ENCODE data around the gene MASP1. TPM values are rescaled to one million over a fixed set of nuclear protein-coding genes. Genes with fewer than 3 reads are reported as not detected.
A peak's percentile ranks its signal among the peaks of the same experiment; 100 is the strongest.

MASP1 gene
- total and polyA plus RNA-seq, 8 donors = 0.42 to 8.0 (median 6.2) TPM

- H3K9me3 ChIP-seq = no peaks in the 10 kb centered on the region
- no peak for ATAC-seq
- intact Hi-C loops (cut with DNase I) = no loop called here
- H3K27ac ChIP-seq = no peak overlapping the region
- no peaks in the 10 kb centered on the region for H3K27me3 ChIP-seq
- H3K36me3 ChIP-seq = no peaks in the 10 kb centered on the region
- TF ChIP-seq CTCF (IDR thresholded peaks at IDR 0.05) = no peak
- peaks cover 10% of the 10 kb centered on the region in 2 donors for H3K4me1 ChIP-seq
- no peak overlapping the region for H3K4me3 ChIP-seq
- DNase-seq = no peak
Measured at GRCh38 chr3:187292181-187292580, 644 bp upstream of the MASP1 start.

GRCh38 chr3:187291001-187291511, 481 bp downstream of the MASP1 start:
- intact Hi-C loops (cut with DNase I) = no loop called here
- no peak overlapping the region for H3K27ac ChIP-seq
- H3K4me1 ChIP-seq = peaks cover 10% of the 10 kb centered on the region in 2 donors
- peak; percentile 30 for ATAC-seq
- no peaks in the 10 kb centered on the region for H3K36me3 ChIP-seq
- DNase-seq = no peak
- no peak overlapping the region for H3K4me3 ChIP-seq
- no peaks in the 10 kb centered on the region for H3K27me3 ChIP-seq
- TF ChIP-seq CTCF (IDR thresholded peaks at IDR 0.05) = no peak
- no peaks in the 10 kb centered on the region for H3K9me3 ChIP-seq

GRCh38 chr3:187290503-187290902, 1.0 kb downstream of the MASP1 start:
- H3K27ac ChIP-seq = no peak overlapping the region
- H3K4me3 ChIP-seq = no peak overlapping the region
- peaks cover 10% of the 10 kb centered on the region in 2 donors for H3K4me1 ChIP-seq
- intact Hi-C loops (cut with DNase I) = no loop called here
- no peaks in the 10 kb centered on the region for H3K27me3 ChIP-seq
- no peak for TF ChIP-seq CTCF (IDR thresholded peaks at IDR 0.05)
- no peaks in the 10 kb centered on the region for H3K9me3 ChIP-seq
- H3K36me3 ChIP-seq = no peaks in the 10 kb centered on the region
- no peak for DNase-seq
- no peak for ATAC-seq

GRCh38 chr3:187288855-187289605, 2.5 kb downstream of the MASP1 start:
- Histone ChIP-seq H3K27ac (no peak overlapping the region), H3K9me3 (no peaks in the 10 kb centered on the region), H3K27me3 (no peaks in the 10 kb centered on the region), H3K4me3 (no peak overlapping the region), H3K36me3 (no peaks in the 10 kb centered on the region), H3K4me1 (peaks cover 10% of the 10 kb centered on the region in 2 donors)
- no peak for ATAC-seq
- intact Hi-C loops (cut with DNase I) = no loop called here
- no peak for TF ChIP-seq CTCF (IDR thresholded peaks at IDR 0.05)
- no peak for DNase-seq

- Histone ChIP-seq H3K36me3 (no peaks in the 10 kb centered on the region), H3K4me1 (peaks cover 5 to 10% of the 10 kb centered on the region in 2 donors), H3K27ac (no peak overlapping the region), H3K4me3 (no peak overlapping the region), H3K9me3 (no peaks in the 10 kb centered on the region), H3K27me3 (no peaks in the 10 kb centered on the region)
- intact Hi-C loops (cut with DNase I) = no loop called here
- DNase-seq (no peak), ATAC-seq (no peak)
- TF ChIP-seq CTCF (IDR thresholded peaks at IDR 0.05) = no peak
Measured at GRCh38 chr3:187288131-187288854, 3.2 kb downstream of the MASP1 start.

Data from left lung (tissue), 10 donors.